HepG2 (cell line): ENCODE measurements around the gene EXOC3.

Experiments used
- BRF2 ChIP-seq: sonication (generic); formaldehyde crosslinking; IDR thresholded peaks from 2 replicates; pipeline ENCODE4 v1.8.1; 2022; ENCODE audit warnings: mild to moderate bottlenecking, missing genetic modification reagents
- CTCF ChIP-seq: sonication (generic); formaldehyde crosslinking; IDR thresholded peaks from 2 replicates; pipeline ENCODE4 v1.5.0; 2020; ENCODE audit warnings: mild to moderate bottlenecking, missing genetic modification reagents, moderate library complexity
- EHMT2 ChIP-seq: fragments of 200-600 bp; sonication (generic); IDR thresholded peaks from 2 replicates; pipeline ENCODE4 v1.7.0; 2017; ENCODE audit warnings: antibody characterized with exemption, low read depth, low read length, borderline replicate concordance
- EZH2 ChIP-seq: conservative IDR thresholded peaks from 2 replicates; pipeline ENCODE4 v1.6.1; 2012; ENCODE audit warnings: mild to moderate bottlenecking, low read depth, low read length, moderate library complexity
- HINFP ChIP-seq: sonication (generic); formaldehyde crosslinking; IDR thresholded peaks from 2 replicates; pipeline ENCODE4 v1.4.0; 2020; ENCODE audit warnings: low read depth, mild to moderate bottlenecking, missing genetic modification reagents
- MAZ ChIP-seq, 2 experiments: sonication (generic) in 1 of 2; formaldehyde crosslinking in 1 of 2; IDR thresholded peaks; 2 replicates each; pipeline versions ENCODE4 v1.5.0 to v1.6.1; 2012 to 2020; ENCODE audit warnings: low read depth in 2 of 2, mild to moderate bottlenecking in 2 of 2, borderline replicate concordance in 1 of 2, improper control_type of control experiment in 1 of 2, low read length in 1 of 2, missing genetic modification reagents in 1 of 2, moderate library complexity in 1 of 2
- MZF1 ChIP-seq: sonication (generic); formaldehyde crosslinking; IDR thresholded peaks from 2 replicates; pipeline ENCODE4 v1.8.1; 2023; ENCODE audit warnings: mild to moderate bottlenecking, missing genetic modification reagents, borderline replicate concordance
- PRDM4 ChIP-seq: sonication (generic); formaldehyde crosslinking; IDR thresholded peaks from 2 replicates; pipeline ENCODE4 v1.9.0; 2021; ENCODE audit warnings: missing genetic modification reagents, borderline replicate concordance
- RAD51 ChIP-seq: fragments of 450-650 bp; IDR thresholded peaks from 2 replicates; pipeline ENCODE4 v1.6.1; 2016; ENCODE audit warnings: borderline replicate concordance
- RXRA ChIP-seq: sonication (generic); formaldehyde crosslinking; IDR thresholded peaks from 2 replicates; pipeline ENCODE4 v1.5.1; 2020; ENCODE audit warnings: missing genetic modification reagents
- STAT5B ChIP-seq: sonication (generic); formaldehyde crosslinking; IDR thresholded peaks from 2 replicates; pipeline ENCODE4 v1.4.0; 2020; ENCODE audit warnings: missing genetic modification reagents
- TRIM24 ChIP-seq: sonication (generic); formaldehyde crosslinking; IDR thresholded peaks from 2 replicates; pipeline ENCODE4 v1.8.0; 2022; ENCODE audit warnings: mild to moderate bottlenecking, missing genetic modification reagents
- ZBTB8A ChIP-seq: sonication (generic); formaldehyde crosslinking; IDR thresholded peaks from 2 replicates; pipeline ENCODE4 v1.4.0; 2020; ENCODE audit warnings: mild to moderate bottlenecking, low read depth, missing genetic modification reagents, borderline replicate concordance
- ZNF143 ChIP-seq: sonication (generic); formaldehyde crosslinking; IDR thresholded peaks from 2 replicates; pipeline ENCODE4 v1.4.0; 2020; ENCODE audit warnings: missing genetic modification reagents

GRCh38 chr5:492314-492893 is 49.4 kb downstream of the EXOC3 start:
- TF ChIP-seq TRIM24 (CRISPR knock-in tag) = no peak
- TF ChIP-seq RAD51 = no peak
- TF ChIP-seq CTCF (CRISPR knock-in tag) = no peak
- no peak for TF ChIP-seq BRF2 (CRISPR knock-in tag)
- TF ChIP-seq EZH2 = no peak
- no peak for TF ChIP-seq HINFP (CRISPR knock-in tag)
- no peak for TF ChIP-seq MAZ (IDR thresholded peaks at IDR 0.05; ENCODE audit: borderline replicate concordance, low read depth, low read length)
- TF ChIP-seq MAZ (CRISPR knock-in tag; IDR thresholded peaks at IDR 0.05; ENCODE audit: low read depth) = no peak
- TF ChIP-seq RXRA = no peak
- TF ChIP-seq MZF1 (CRISPR knock-in tag) = no peak
- TF ChIP-seq EHMT2 = no peak
- no peak for TF ChIP-seq STAT5B (CRISPR knock-in tag)
- no peak for TF ChIP-seq ZBTB8A
- no peak for TF ChIP-seq PRDM4 (CRISPR knock-in tag)
- no peak for TF ChIP-seq ZNF143 (CRISPR knock-in tag)
